KOPT-K1 (cell line): ENCODE measurements around the gene ARSJ.

Experiments
- H3K27ac ChIP-seq: fragments of 200-600 bp; sonication (generic); 2 replicates; pipeline ENCODE4 v1.5.1; 2016; ENCODE audit warnings: antibody characterized with exemption, mild to moderate bottlenecking, low read depth, low read length; ENCODE audit not compliant: poor library complexity, severe bottlenecking
- H3K36me3 ChIP-seq: fragments of 200-600 bp; sonication (generic); 2 replicates; pipeline ENCODE4 v1.5.1; 2017; ENCODE audit warnings: antibody characterized with exemption, mild to moderate bottlenecking, low read length, moderate library complexity; ENCODE audit not compliant: insufficient read depth
- H3K9me3 ChIP-seq: fragments of 200-600 bp; sonication (generic); 2 replicates; pipeline ENCODE4 v1.5.1; 2017; ENCODE audit warnings: antibody characterized with exemption, low read length, mild to moderate bottlenecking; ENCODE audit not compliant: insufficient read depth, poor library complexity, severe bottlenecking

The ARSJ gene

GRCh38 chr4:113974467-113974866 is 5.0 kb downstream of the ARSJ start:
- Histone ChIP-seq H3K27ac (no peak overlapping the region), H3K36me3 (no peaks in the 10 kb centered on the region), H3K9me3 (peaks cover 25% of the 10 kb centered on the region)

GRCh38 chr4:113973345-113973744 is 6.1 kb downstream of the ARSJ start:
- H3K27ac ChIP-seq = no peak overlapping the region
- H3K9me3 ChIP-seq = peaks cover 17% of the 10 kb centered on the region
- H3K36me3 ChIP-seq = no peaks in the 10 kb centered on the region

- Histone ChIP-seq H3K9me3 (peaks cover 17% of the 10 kb centered on the region), H3K36me3 (no peaks in the 10 kb centered on the region), H3K27ac (no peak overlapping the region)
These were observed 6.7 kb downstream of the ARSJ start for GRCh38 chr4:113972781-113973180.

DNA sequence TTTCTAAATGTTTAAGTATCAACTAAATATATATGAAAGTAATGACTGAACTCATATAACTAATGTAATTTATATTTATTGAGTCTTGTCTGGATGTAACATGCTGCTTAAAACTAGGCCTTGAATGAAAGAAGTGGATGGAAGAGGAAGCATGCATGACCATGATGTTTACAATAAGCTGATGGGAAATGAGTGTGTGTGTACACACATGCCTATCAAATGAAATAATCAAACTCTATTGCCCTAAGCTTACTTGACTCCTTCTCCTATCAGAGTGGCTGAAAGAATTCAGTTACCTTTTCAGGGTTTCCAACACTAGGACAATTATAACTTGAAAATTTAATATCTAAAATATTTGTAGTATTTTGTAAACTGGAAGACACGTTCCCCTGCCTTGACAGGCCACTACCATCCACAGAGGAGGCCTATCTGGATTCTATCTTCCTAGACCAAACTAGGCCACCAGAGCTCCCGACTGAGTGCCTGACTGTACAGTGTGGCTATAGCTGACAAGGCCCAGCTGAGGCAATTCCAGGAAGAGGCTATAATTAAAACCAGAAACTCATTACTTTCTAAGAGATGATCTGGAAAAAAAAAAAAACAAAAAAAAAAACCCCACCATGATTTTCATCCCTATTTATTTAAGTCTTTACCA is 7.6 kb downstream of the ARSJ start:
- peaks cover 17% of the 10 kb centered on the region for H3K9me3 ChIP-seq
- H3K27ac ChIP-seq = no peak overlapping the region
- no peaks in the 10 kb centered on the region for H3K36me3 ChIP-seq

- H3K9me3 ChIP-seq = peaks cover 17% of the 10 kb centered on the region
- no peaks in the 10 kb centered on the region for H3K36me3 ChIP-seq
- no peak overlapping the region for H3K27ac ChIP-seq
These were observed 9.6 kb downstream of the ARSJ start for GRCh38 chr4:113969709-113970334.

- no peak overlapping the region for H3K27ac ChIP-seq
- H3K36me3 ChIP-seq = no peaks in the 10 kb centered on the region
- peaks cover 6% of the 10 kb centered on the region for H3K9me3 ChIP-seq
These were observed 11.0 kb downstream of the ARSJ start for GRCh38 chr4:113968473-113968872.

DNA sequence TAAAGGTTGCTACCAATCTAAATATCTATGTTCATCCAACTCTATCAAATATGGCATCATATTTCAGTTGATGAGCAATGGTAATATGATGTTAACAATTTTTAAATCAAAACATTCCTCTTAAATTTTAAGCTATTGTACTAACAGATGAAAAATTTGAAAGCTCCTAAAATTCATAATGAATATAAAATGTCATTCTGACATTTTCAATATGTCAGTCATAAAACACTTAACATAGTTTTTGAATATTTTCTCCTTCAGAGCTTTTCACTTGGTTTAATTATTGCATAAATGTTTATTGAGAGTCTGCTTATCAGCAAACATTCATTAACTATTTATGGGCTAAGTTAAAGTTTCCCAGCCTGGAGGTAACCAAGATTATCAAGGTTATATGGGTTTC is 11.8 kb downstream of the ARSJ start:
- H3K36me3 ChIP-seq = no peaks in the 10 kb centered on the region

GRCh38 chr4:113962719-113963265 is 16.7 kb downstream of the ARSJ start:
- Histone ChIP-seq H3K27ac (no peak overlapping the region), H3K36me3 (no peaks in the 10 kb centered on the region), H3K9me3 (peaks cover 11% of the 10 kb centered on the region)

More for the DNA sequence above, 11.8 kb downstream of the ARSJ start:
- H3K9me3 ChIP-seq = peaks cover 9% of the 10 kb centered on the region
- H3K27ac ChIP-seq = no peak overlapping the region

GRCh38 chr4:113962016-113962347 is 17.5 kb downstream of the ARSJ start:
- H3K36me3 ChIP-seq = no peaks in the 10 kb centered on the region
- peaks cover 11% of the 10 kb centered on the region for H3K9me3 ChIP-seq
- H3K27ac ChIP-seq = no peak overlapping the region

DNA sequence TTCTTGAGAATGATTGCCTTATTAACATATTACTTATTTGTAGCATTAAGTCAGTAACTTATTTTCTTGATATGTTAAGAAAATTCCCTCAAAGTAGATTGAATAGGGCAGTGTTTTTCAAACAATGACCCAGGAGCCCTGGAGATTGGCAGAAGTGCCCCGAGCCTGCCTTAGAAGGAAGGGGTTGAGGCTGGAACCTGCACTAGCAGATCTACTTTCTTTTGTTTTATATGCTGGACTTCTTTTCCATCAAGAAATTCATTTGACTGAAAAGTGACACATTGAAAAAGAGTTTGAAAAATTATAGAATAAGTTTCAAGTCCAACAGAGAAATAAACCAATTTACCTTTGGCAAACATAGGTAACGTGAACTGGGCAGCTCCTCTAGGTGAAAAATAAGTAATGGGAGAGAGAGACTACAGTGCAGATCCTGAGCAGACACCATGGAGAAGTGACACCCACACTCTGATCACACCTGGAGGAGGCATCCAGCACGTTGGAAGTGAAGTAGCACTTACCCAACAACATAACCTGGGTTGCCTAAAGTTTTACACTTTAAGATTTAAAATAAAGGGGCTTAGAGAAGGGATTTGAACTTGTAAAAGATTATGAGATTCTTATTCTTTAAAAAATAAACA is 18.6 kb downstream of the ARSJ start:
- Histone ChIP-seq H3K36me3 (no peaks in the 10 kb centered on the region), H3K27ac (no peak overlapping the region), H3K9me3 (peaks cover 11% of the 10 kb centered on the region)

DNA sequence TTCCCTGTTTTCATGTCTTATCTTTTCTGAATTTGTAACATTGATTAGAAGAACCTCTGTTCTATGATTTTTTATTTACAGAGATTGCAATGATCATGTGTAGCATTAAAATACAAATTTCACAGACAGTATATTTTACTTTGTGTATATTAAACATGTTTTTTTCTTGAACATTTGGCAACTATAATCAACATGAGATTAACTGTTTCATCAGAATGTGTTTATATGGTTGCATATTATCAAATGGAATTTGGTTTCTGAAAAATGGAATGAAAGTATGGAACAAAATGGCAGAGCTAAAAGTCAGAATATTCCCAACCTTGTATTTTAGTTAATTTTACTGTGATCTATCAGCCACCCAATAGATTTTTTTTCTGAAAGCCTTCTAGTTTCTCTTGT is 19.9 kb downstream of the ARSJ start:
- no peaks in the 10 kb centered on the region for H3K36me3 ChIP-seq
- peaks cover 11% of the 10 kb centered on the region for H3K9me3 ChIP-seq
- H3K27ac ChIP-seq = no peak overlapping the region

- Histone ChIP-seq H3K36me3 (no peaks in the 10 kb centered on the region), H3K27ac (no peak overlapping the region)
These were observed 20.5 kb downstream of the ARSJ start for GRCh38 chr4:113958766-113959538.

GRCh38 chr4:113957956-113958355 is 21.5 kb downstream of the ARSJ start:
- Histone ChIP-seq H3K27ac (no peak overlapping the region), H3K36me3 (no peaks in the 10 kb centered on the region), H3K9me3 (peaks cover 4% of the 10 kb centered on the region)

More at GRCh38 chr4:113958766-113959538, 20.5 kb downstream of the ARSJ start:
- H3K9me3 ChIP-seq = peaks cover 11% of the 10 kb centered on the region

- no peaks in the 10 kb centered on the region for H3K36me3 ChIP-seq
- H3K27ac ChIP-seq = no peak overlapping the region
- no peaks in the 10 kb centered on the region for H3K9me3 ChIP-seq
These were observed 23.5 kb downstream of the ARSJ start for GRCh38 chr4:113955948-113956347.

DNA sequence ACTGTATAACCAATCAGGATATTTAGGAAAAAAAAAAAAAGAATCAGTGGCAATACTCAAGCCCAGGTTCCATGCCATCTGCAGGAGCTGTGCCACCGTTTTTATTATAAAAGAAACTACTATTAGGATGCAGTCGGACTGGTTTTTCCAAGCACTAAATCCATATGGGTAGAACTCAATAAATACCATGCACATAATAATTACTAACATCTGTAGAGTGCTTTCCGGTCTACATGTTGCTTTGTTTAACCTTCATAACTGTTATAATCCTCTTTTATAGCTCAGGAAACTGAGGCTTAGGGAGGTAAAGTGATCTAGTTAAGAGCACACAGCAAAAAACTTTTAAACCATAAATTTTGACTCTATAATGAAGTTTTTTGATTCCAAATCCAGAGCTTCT is 24.0 kb downstream of the ARSJ start:
- H3K27ac ChIP-seq = no peak overlapping the region
- H3K9me3 ChIP-seq = no peaks in the 10 kb centered on the region
- no peaks in the 10 kb centered on the region for H3K36me3 ChIP-seq
